Measurements from ENCODE around the gene TMEM229B.

The TMEM229B gene

GRCh38 chr14:67526676-67527459 lies 38.3 kb upstream of the TMEM229B start:
- H3K4me3 ChIP-seq (ENCODE audit: insufficient read depth, low read depth, low read length, poor library complexity, severe bottlenecking): no peak overlapping the region
- no peaks in the 10 kb centered on the region for H3K9me3 ChIP-seq (ENCODE audit: control insufficient read depth, low read length)
- DNase-seq: no peak
- peaks cover 9% of the 10 kb centered on the region for H3K27me3 ChIP-seq (replicated peaks; ENCODE audit: control insufficient read depth, insufficient read depth, low read length, poor library complexity, severe bottlenecking)
- no peaks in the 10 kb centered on the region for H3K36me3 ChIP-seq (ENCODE audit: control insufficient read depth, insufficient read depth, low read length)
- no peaks in the 10 kb centered on the region for H3K4me1 ChIP-seq (ENCODE audit: control insufficient read depth, insufficient read depth, low read length, poor library complexity, severe bottlenecking)
- no peak overlapping the region for H3K27ac ChIP-seq (ENCODE audit: insufficient read depth, low read length, poor library complexity, severe bottlenecking)

GRCh38 chr14:67526181-67526580 lies 37.7 kb upstream of the TMEM229B start:
- Histone ChIP-seq H3K36me3 (ENCODE audit: control insufficient read depth, insufficient read depth, low read length) (no peaks in the 10 kb centered on the region), H3K27ac (ENCODE audit: insufficient read depth, low read length, poor library complexity, severe bottlenecking) (no peak overlapping the region), H3K27me3 (replicated peaks; ENCODE audit: control insufficient read depth, insufficient read depth, low read length, poor library complexity, severe bottlenecking) (peaks cover 9% of the 10 kb centered on the region), H3K9me3 (ENCODE audit: control insufficient read depth, low read length) (no peaks in the 10 kb centered on the region), H3K4me3 (ENCODE audit: insufficient read depth, low read depth, low read length, poor library complexity, severe bottlenecking) (no peak overlapping the region), H3K4me1 (ENCODE audit: control insufficient read depth, insufficient read depth, low read length, poor library complexity, severe bottlenecking) (no peaks in the 10 kb centered on the region)
- no peak for DNase-seq

GRCh38 chr14:67525389-67525788 lies 36.9 kb upstream of the TMEM229B start:
- no peaks in the 10 kb centered on the region for H3K36me3 ChIP-seq (ENCODE audit: control insufficient read depth, insufficient read depth, low read length)
- no peak overlapping the region for H3K27ac ChIP-seq (ENCODE audit: insufficient read depth, low read length, poor library complexity, severe bottlenecking)
- H3K4me1 ChIP-seq (ENCODE audit: control insufficient read depth, insufficient read depth, low read length, poor library complexity, severe bottlenecking): no peaks in the 10 kb centered on the region
- peaks cover 9% of the 10 kb centered on the region for H3K27me3 ChIP-seq (replicated peaks; ENCODE audit: control insufficient read depth, insufficient read depth, low read length, poor library complexity, severe bottlenecking)
- H3K9me3 ChIP-seq (ENCODE audit: control insufficient read depth, low read length): no peaks in the 10 kb centered on the region
- H3K4me3 ChIP-seq (ENCODE audit: insufficient read depth, low read depth, low read length, poor library complexity, severe bottlenecking): no peak overlapping the region
- DNase-seq: no peak

- Histone ChIP-seq H3K27me3 (replicated peaks; ENCODE audit: control insufficient read depth, insufficient read depth, low read length, poor library complexity, severe bottlenecking) (peaks cover 9% of the 10 kb centered on the region), H3K36me3 (ENCODE audit: control insufficient read depth, insufficient read depth, low read length) (no peaks in the 10 kb centered on the region), H3K4me3 (ENCODE audit: insufficient read depth, low read depth, low read length, poor library complexity, severe bottlenecking) (no peak overlapping the region), H3K27ac (ENCODE audit: insufficient read depth, low read length, poor library complexity, severe bottlenecking) (no peak overlapping the region), H3K9me3 (ENCODE audit: control insufficient read depth, low read length) (no peaks in the 10 kb centered on the region), H3K4me1 (ENCODE audit: control insufficient read depth, insufficient read depth, low read length, poor library complexity, severe bottlenecking) (no peaks in the 10 kb centered on the region)
- DNase-seq: no peak
These were observed 36.1 kb upstream of the TMEM229B start for GRCh38 chr14:67524634-67524963.

- DNase-seq: no peak
- Histone ChIP-seq H3K9me3 (ENCODE audit: control insufficient read depth, low read length) (no peaks in the 10 kb centered on the region), H3K4me3 (ENCODE audit: insufficient read depth, low read depth, low read length, poor library complexity, severe bottlenecking) (no peak overlapping the region), H3K36me3 (ENCODE audit: control insufficient read depth, insufficient read depth, low read length) (no peaks in the 10 kb centered on the region), H3K4me1 (ENCODE audit: control insufficient read depth, insufficient read depth, low read length, poor library complexity, severe bottlenecking) (no peaks in the 10 kb centered on the region), H3K27me3 (replicated peaks; ENCODE audit: control insufficient read depth, insufficient read depth, low read length, poor library complexity, severe bottlenecking) (peaks cover 9% of the 10 kb centered on the region), H3K27ac (ENCODE audit: insufficient read depth, low read length, poor library complexity, severe bottlenecking) (no peak overlapping the region)
These were observed 35.5 kb upstream of the TMEM229B start for GRCh38 chr14:67523764-67524633.

- Histone ChIP-seq H3K4me1 (ENCODE audit: control insufficient read depth, insufficient read depth, low read length, poor library complexity, severe bottlenecking) (no peaks in the 10 kb centered on the region), H3K9me3 (ENCODE audit: control insufficient read depth, low read length) (no peaks in the 10 kb centered on the region), H3K36me3 (ENCODE audit: control insufficient read depth, insufficient read depth, low read length) (no peaks in the 10 kb centered on the region), H3K27me3 (replicated peaks; ENCODE audit: control insufficient read depth, insufficient read depth, low read length, poor library complexity, severe bottlenecking) (peaks cover 9% of the 10 kb centered on the region), H3K4me3 (ENCODE audit: insufficient read depth, low read depth, low read length, poor library complexity, severe bottlenecking) (no peak overlapping the region), H3K27ac (ENCODE audit: insufficient read depth, low read length, poor library complexity, severe bottlenecking) (no peak overlapping the region)
- no peak for DNase-seq
These were observed 33.7 kb upstream of the TMEM229B start for GRCh38 chr14:67522270-67522669.

- Histone ChIP-seq H3K27me3 (replicated peaks; ENCODE audit: control insufficient read depth, insufficient read depth, low read length, poor library complexity, severe bottlenecking) (peaks cover 2% of the 10 kb centered on the region), H3K27ac (ENCODE audit: insufficient read depth, low read length, poor library complexity, severe bottlenecking) (no peak overlapping the region), H3K9me3 (ENCODE audit: control insufficient read depth, low read length) (no peaks in the 10 kb centered on the region), H3K4me1 (ENCODE audit: control insufficient read depth, insufficient read depth, low read length, poor library complexity, severe bottlenecking) (peaks cover 3% of the 10 kb centered on the region), H3K36me3 (ENCODE audit: control insufficient read depth, insufficient read depth, low read length) (no peaks in the 10 kb centered on the region), H3K4me3 (ENCODE audit: insufficient read depth, low read depth, low read length, poor library complexity, severe bottlenecking) (no peak overlapping the region)
- no peak for DNase-seq
These were observed 32.0 kb upstream of the TMEM229B start for GRCh38 chr14:67520482-67520881.

- Histone ChIP-seq H3K27me3 (replicated peaks; ENCODE audit: control insufficient read depth, insufficient read depth, low read length, poor library complexity, severe bottlenecking) (no peaks in the 10 kb centered on the region), H3K4me3 (ENCODE audit: insufficient read depth, low read depth, low read length, poor library complexity, severe bottlenecking) (no peak overlapping the region), H3K36me3 (ENCODE audit: control insufficient read depth, insufficient read depth, low read length) (no peaks in the 10 kb centered on the region), H3K9me3 (ENCODE audit: control insufficient read depth, low read length) (no peaks in the 10 kb centered on the region), H3K4me1 (ENCODE audit: control insufficient read depth, insufficient read depth, low read length, poor library complexity, severe bottlenecking) (peaks cover 4% of the 10 kb centered on the region), H3K27ac (ENCODE audit: insufficient read depth, low read length, poor library complexity, severe bottlenecking) (no peak overlapping the region)
- no peak for DNase-seq
These were observed 30.9 kb upstream of the TMEM229B start for GRCh38 chr14:67519406-67519805.

- H3K4me1 ChIP-seq (ENCODE audit: control insufficient read depth, insufficient read depth, low read length, poor library complexity, severe bottlenecking): peaks cover 7% of the 10 kb centered on the region
- H3K9me3 ChIP-seq (ENCODE audit: control insufficient read depth, low read length): no peaks in the 10 kb centered on the region
- H3K36me3 ChIP-seq (ENCODE audit: control insufficient read depth, insufficient read depth, low read length): no peaks in the 10 kb centered on the region
- H3K27ac ChIP-seq (ENCODE audit: insufficient read depth, low read length, poor library complexity, severe bottlenecking): no peak overlapping the region
- no peak for DNase-seq
- no peak overlapping the region for H3K4me3 ChIP-seq (ENCODE audit: insufficient read depth, low read depth, low read length, poor library complexity, severe bottlenecking)
- no peaks in the 10 kb centered on the region for H3K27me3 ChIP-seq (replicated peaks; ENCODE audit: control insufficient read depth, insufficient read depth, low read length, poor library complexity, severe bottlenecking)
These were observed 28.6 kb upstream of the TMEM229B start for GRCh38 chr14:67517083-67517482.

GRCh38 chr14:67516676-67517075 lies 28.2 kb upstream of the TMEM229B start:
- no peak overlapping the region for H3K4me3 ChIP-seq (ENCODE audit: insufficient read depth, low read depth, low read length, poor library complexity, severe bottlenecking)
- no peak overlapping the region for H3K27ac ChIP-seq (ENCODE audit: insufficient read depth, low read length, poor library complexity, severe bottlenecking)
- H3K27me3 ChIP-seq (replicated peaks; ENCODE audit: control insufficient read depth, insufficient read depth, low read length, poor library complexity, severe bottlenecking): no peaks in the 10 kb centered on the region
- H3K4me1 ChIP-seq (ENCODE audit: control insufficient read depth, insufficient read depth, low read length, poor library complexity, severe bottlenecking): peaks cover 7% of the 10 kb centered on the region
- H3K36me3 ChIP-seq (ENCODE audit: control insufficient read depth, insufficient read depth, low read length): no peaks in the 10 kb centered on the region
- no peak for DNase-seq
- H3K9me3 ChIP-seq (ENCODE audit: control insufficient read depth, low read length): no peaks in the 10 kb centered on the region

Data from effector memory CD4-positive, alpha-beta T cell (primary cell).